Activated naive CD8-positive, alpha-beta T cell treated with anti-CD3 and anti-CD28 coated beads, Interleukin-2, amount 10 ng/mL, durations not matched to agents 7 days and 5 days (primary cell): ENCODE data around the gene NOVA1. TPM values are rescaled to one million over a fixed set of nuclear protein-coding genes. Genes with fewer than 3 reads are reported as not detected.
"Not testable (repeated sequence)": the region's sequence is repeated elsewhere in the genome, so short reads cannot be mapped to it uniquely, and the experiment has no call there.

Experiments used
- ATAC-seq: fragments of 150-1000 bp; cut with Tn5 transposase; one replicate; pipeline ENCODE4 v1.10.0; 2021; ENCODE audit warnings: low read depth, moderate library complexity
- POLR2A ChIA-PET: fragments of 350-600 bp; sonication (Branson Sonifier 250); formaldehyde crosslinking; loops from one replicate; lab custom pipeline; 2021; ENCODE audit warnings: antibody characterized with exemption; lab: Charles Lee
- DNase-seq: peaks from one replicate; pipeline ENCODE4 v3.0.0; 2021
- H3K27ac Mint-ChIP-seq: one replicate; pipeline ENCODE4 v1.8.0; 2022; ENCODE audit warnings: mild to moderate bottlenecking, mixed read lengths
- H3K27me3 Mint-ChIP-seq: one replicate; pipeline ENCODE4 v1.8.0; 2022; ENCODE audit warnings: mild to moderate bottlenecking, moderate library complexity, mixed read lengths
- H3K36me3 Mint-ChIP-seq: one replicate; pipeline ENCODE4 v1.8.0; 2021; ENCODE audit warnings: mild to moderate bottlenecking, mixed read lengths
- H3K4me1 Mint-ChIP-seq: one replicate; pipeline ENCODE4 v1.8.0; 2021; ENCODE audit warnings: mixed read lengths
- H3K4me3 Mint-ChIP-seq: one replicate; pipeline ENCODE4 v1.8.0; 2022; ENCODE audit warnings: mild to moderate bottlenecking, moderate library complexity, mixed read lengths
- H3K9me3 Mint-ChIP-seq: one replicate; pipeline ENCODE4 v1.8.0; 2021; ENCODE audit warnings: mixed read lengths
- total RNA-seq, 2 experiments: library from RNA; stranded (reverse); gene quantifications; one replicate each; pipeline ENCODE4 v1.2.3, GENCODE V29; 2021

Gene NOVA1, protein sequence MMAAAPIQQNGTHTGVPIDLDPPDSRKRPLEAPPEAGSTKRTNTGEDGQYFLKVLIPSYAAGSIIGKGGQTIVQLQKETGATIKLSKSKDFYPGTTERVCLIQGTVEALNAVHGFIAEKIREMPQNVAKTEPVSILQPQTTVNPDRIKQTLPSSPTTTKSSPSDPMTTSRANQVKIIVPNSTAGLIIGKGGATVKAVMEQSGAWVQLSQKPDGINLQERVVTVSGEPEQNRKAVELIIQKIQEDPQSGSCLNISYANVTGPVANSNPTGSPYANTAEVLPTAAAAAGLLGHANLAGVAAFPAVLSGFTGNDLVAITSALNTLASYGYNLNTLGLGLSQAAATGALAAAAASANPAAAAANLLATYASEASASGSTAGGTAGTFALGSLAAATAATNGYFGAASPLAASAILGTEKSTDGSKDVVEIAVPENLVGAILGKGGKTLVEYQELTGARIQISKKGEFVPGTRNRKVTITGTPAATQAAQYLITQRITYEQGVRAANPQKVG
- total RNA-seq: under 1 TPM; 0.39 to 0.40 TPM

GRCh38 chr14:26597589-26598080 lies at the start of gene NOVA1:
Gene NOVA1, minus strand, starts transcription at chr14:26598033. Its CDS starts 597 bp downstream, at chr14:26597436.
- no peaks in the 10 kb centered on the region for H3K9me3 Mint-ChIP-seq
- DNase-seq (peak; percentile 31), ATAC-seq (no peak)
- H3K36me3 Mint-ChIP-seq: no peaks in the 10 kb centered on the region
- no peaks in the 10 kb centered on the region for H3K4me1 Mint-ChIP-seq
- H3K27me3 Mint-ChIP-seq: peaks cover 31% of the 10 kb centered on the region
- H3K4me3 Mint-ChIP-seq: peak within 1 kb of the TSS; percentile 67
- H3K27ac Mint-ChIP-seq: peak within 1 kb of the TSS; percentile 25
- POLR2A ChIA-PET: interaction anchor here (0.7 kb wide), 1 partner anchor 35 kb away, joined by 5 read pairs; no protein-coding TSS in a partner anchor

DNA sequence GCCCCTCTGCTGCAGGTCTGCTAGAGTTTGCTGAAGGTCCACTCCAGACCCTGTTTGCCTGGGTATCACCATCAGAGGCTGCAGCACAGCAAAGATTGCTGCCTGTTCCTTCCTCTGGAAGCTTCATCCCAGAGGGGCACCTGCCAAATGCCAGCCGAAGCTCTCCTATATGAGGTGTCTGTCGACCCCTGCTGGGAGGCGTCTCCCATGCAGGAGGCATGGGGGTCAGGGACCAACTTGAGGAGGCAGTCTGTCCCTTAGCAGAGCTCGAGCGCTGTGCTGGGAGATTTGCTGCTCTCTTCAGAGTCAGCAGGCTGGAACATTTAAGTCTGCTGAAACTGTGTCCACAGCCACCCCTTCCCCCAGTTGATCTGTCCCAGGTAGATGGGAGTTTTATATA lies 47.2 kb upstream of the NOVA1 start:
- H3K4me3 Mint-ChIP-seq, ATAC-seq, H3K27me3 Mint-ChIP-seq, H3K4me1 Mint-ChIP-seq, H3K36me3 Mint-ChIP-seq, DNase-seq, H3K27ac Mint-ChIP-seq, POLR2A ChIA-PET: not testable (repeated sequence)
- H3K9me3 Mint-ChIP-seq: peaks cover 16% of the 10 kb centered on the region

DNA sequence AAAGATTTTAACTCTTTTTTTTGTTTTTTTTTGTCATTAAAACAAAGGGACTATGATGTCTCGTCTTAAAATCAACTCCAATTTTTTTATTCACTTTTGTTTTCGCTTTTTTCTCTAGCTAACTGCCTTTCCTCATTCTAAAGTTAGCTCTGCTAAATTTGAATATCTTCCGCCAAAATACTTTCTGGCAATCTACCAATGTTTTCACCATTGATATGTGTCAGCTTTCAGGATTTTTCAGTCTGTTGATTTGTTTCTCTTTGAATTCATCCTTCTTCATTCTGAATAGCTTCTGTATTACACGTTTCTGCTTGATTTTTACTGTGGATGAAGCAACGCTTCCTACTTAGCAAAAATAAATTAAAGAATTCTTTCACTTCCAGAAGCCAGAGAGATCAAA lies 38.7 kb upstream of the NOVA1 start:
- no peaks in the 10 kb centered on the region for H3K4me1 Mint-ChIP-seq
- no peaks in the 10 kb centered on the region for H3K36me3 Mint-ChIP-seq
- DNase-seq (no peak), ATAC-seq (no peak)
- H3K27me3 Mint-ChIP-seq: no peaks in the 10 kb centered on the region
- peaks cover 4% of the 10 kb centered on the region for H3K9me3 Mint-ChIP-seq
- H3K4me3 Mint-ChIP-seq: no peak overlapping the region
- POLR2A ChIA-PET: no interaction called here
- no peak overlapping the region for H3K27ac Mint-ChIP-seq

DNA sequence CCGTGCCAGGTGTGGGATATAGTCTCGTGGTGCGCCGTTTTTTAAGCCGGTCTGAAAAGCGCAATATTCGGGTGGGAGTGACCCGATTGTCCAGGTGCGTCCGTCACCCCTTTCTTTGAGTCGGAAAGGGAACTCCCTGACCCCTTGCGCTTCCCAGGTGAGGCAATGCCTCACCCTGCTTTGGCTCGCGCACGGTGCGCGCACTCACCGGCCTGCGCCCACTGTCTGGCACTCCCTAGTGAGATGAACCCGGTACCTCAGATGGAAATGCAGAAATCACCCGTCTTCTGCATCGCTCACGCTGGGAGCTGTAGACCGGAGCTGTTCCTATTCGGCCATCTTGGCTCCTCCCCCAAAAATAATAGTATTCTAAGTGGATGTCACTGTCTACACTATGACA lies 37.1 kb upstream of the NOVA1 start:
- H3K27me3 Mint-ChIP-seq, H3K27ac Mint-ChIP-seq, POLR2A ChIA-PET, H3K36me3 Mint-ChIP-seq, DNase-seq, H3K4me3 Mint-ChIP-seq, H3K4me1 Mint-ChIP-seq, ATAC-seq, H3K9me3 Mint-ChIP-seq: not testable (repeated sequence)

DNA sequence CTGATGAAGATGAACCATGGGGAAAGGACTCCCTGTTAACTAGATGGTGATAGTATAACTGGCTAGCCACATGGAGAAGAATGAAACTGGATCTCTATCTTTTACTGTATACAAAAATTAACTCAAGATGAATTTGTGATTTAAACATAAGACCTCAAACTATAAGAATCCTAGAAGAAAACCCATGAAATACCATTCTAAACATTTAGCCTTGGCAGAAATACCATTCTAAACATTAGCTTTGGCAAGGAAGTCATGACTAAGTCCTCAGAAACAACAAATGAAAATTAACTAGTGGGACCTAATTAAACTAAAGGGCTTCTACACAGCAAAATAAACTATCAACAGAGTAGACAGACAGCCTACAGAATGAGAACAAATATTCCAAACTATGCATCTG lies 28.4 kb upstream of the NOVA1 start:
- Mint-ChIP-seq H3K36me3 (no peaks in the 10 kb centered on the region), H3K9me3 (peaks cover 5% of the 10 kb centered on the region), H3K4me3 (no peak overlapping the region), H3K27me3 (no peaks in the 10 kb centered on the region), H3K27ac (no peak overlapping the region), H3K4me1 (no peaks in the 10 kb centered on the region)
- POLR2A ChIA-PET: no interaction called here
- DNase-seq: no peak
- no peak for ATAC-seq

GRCh38 chr14:26622611-26623010 lies 24.8 kb upstream of the NOVA1 start:
- no peaks in the 10 kb centered on the region for H3K4me1 Mint-ChIP-seq
- DNase-seq (no peak), ATAC-seq (no peak)
- peaks cover 6% of the 10 kb centered on the region for H3K9me3 Mint-ChIP-seq
- H3K4me3 Mint-ChIP-seq: no peak overlapping the region
- POLR2A ChIA-PET: no interaction called here
- no peak overlapping the region for H3K27ac Mint-ChIP-seq
- no peaks in the 10 kb centered on the region for H3K36me3 Mint-ChIP-seq
- H3K27me3 Mint-ChIP-seq: no peaks in the 10 kb centered on the region

DNA sequence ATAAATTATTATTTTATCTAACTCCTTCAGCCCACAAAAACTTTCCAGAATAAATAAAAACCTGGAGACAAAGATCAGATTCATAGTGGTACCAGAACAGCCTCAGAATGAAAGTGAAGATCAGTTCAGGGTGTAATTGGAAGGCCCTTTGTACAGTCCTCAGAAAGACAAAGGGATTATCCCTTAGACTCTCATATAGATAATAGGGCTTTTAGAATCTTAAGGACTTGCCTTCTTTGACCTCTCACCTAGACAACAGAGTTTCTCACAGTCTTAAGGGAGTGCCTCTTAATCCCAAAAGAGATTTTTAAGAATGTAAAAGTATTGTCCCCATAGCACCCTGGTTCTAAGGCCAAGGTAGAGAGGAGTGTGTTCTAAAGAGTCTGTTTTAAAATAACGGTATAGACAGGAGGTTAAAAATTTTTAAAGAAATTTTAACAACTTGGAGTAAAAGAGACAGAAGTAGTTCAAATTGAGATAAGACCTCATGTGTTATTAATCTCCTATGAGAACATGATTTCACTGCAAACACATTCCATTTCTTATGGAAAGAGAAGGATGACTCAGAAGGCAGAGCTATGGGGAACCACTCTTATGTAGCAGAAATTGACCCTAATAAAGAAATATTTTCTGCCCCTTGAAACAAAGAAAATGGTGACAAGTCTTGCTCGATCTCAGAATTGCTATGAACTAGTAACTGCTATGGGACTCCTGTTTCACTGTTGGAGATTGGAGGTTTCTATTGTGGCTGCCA lies 24.2 kb upstream of the NOVA1 start:
- no peak for ATAC-seq
- H3K4me1 Mint-ChIP-seq: no peaks in the 10 kb centered on the region
- H3K27me3 Mint-ChIP-seq: no peaks in the 10 kb centered on the region

GRCh38 chr14:26621364-26621763 lies 23.5 kb upstream of the NOVA1 start:
- no peak for ATAC-seq
- Mint-ChIP-seq H3K4me3 (no peak overlapping the region), H3K9me3 (peaks cover 5% of the 10 kb centered on the region), H3K36me3 (no peaks in the 10 kb centered on the region), H3K4me1 (no peaks in the 10 kb centered on the region), H3K27ac (no peak overlapping the region), H3K27me3 (no peaks in the 10 kb centered on the region)
- DNase-seq: no peak
- POLR2A ChIA-PET: no interaction called here

More for the DNA sequence above, 24.2 kb upstream of the NOVA1 start:
- POLR2A ChIA-PET: no interaction called here
- Mint-ChIP-seq H3K4me3 (no peak overlapping the region), H3K9me3 (peaks cover 6% of the 10 kb centered on the region), H3K27ac (no peak overlapping the region), H3K36me3 (no peaks in the 10 kb centered on the region)
- DNase-seq: no peak

- POLR2A ChIA-PET: no interaction called here
- no peak for DNase-seq
- Mint-ChIP-seq H3K4me3 (no peak overlapping the region), H3K27me3 (no peaks in the 10 kb centered on the region), H3K4me1 (no peaks in the 10 kb centered on the region), H3K27ac (no peak overlapping the region), H3K36me3 (no peaks in the 10 kb centered on the region), H3K9me3 (peaks cover 2% of the 10 kb centered on the region)
- no peak for ATAC-seq
Observed at GRCh38 chr14:26611259-26611658, 13.4 kb upstream of the NOVA1 start.

GRCh38 chr14:26606729-26607312 lies 9.0 kb upstream of the NOVA1 start:
- DNase-seq (no peak), ATAC-seq (no peak)
- Mint-ChIP-seq H3K27me3 (no peaks in the 10 kb centered on the region), H3K36me3 (no peaks in the 10 kb centered on the region), H3K9me3 (no peaks in the 10 kb centered on the region), H3K27ac (no peak overlapping the region), H3K4me1 (no peaks in the 10 kb centered on the region), H3K4me3 (no peak overlapping the region)
- POLR2A ChIA-PET: no interaction called here

DNA sequence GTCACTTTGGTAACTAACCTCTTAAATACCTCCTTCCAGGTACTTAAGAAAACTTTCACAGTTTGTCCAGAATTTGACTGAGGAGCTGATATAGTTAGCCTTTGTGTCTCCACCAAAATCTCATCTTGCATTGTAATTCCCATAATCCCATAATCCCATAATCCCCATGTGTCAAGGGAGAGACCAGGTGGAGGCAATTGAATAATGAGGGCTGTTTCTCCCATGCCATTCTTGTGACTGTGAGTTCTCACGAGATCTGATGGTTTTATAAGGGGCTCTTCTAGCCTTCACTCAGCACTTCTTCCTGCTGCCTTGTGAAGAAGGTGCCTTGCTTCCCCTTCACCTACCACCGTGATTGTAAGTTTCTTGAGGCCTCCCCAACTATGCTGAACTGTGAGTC lies 7.8 kb upstream of the NOVA1 start:
- H3K27me3 Mint-ChIP-seq: no peaks in the 10 kb centered on the region
- ATAC-seq (no peak), DNase-seq (no peak)
- H3K4me1 Mint-ChIP-seq: no peaks in the 10 kb centered on the region
- H3K9me3 Mint-ChIP-seq: no peaks in the 10 kb centered on the region
- no peaks in the 10 kb centered on the region for H3K36me3 Mint-ChIP-seq
- POLR2A ChIA-PET: no interaction called here
- no peak overlapping the region for H3K27ac Mint-ChIP-seq
- no peak overlapping the region for H3K4me3 Mint-ChIP-seq

- H3K27ac Mint-ChIP-seq: no peak overlapping the region
- POLR2A ChIA-PET: no interaction called here
- no peaks in the 10 kb centered on the region for H3K9me3 Mint-ChIP-seq
- no peaks in the 10 kb centered on the region for H3K4me1 Mint-ChIP-seq
- no peak overlapping the region for H3K4me3 Mint-ChIP-seq
- H3K27me3 Mint-ChIP-seq: peaks cover 13% of the 10 kb centered on the region
- DNase-seq (no peak), ATAC-seq (no peak)
- no peaks in the 10 kb centered on the region for H3K36me3 Mint-ChIP-seq
Observed at GRCh38 chr14:26602902-26603301, 5.1 kb upstream of the NOVA1 start.

- H3K9me3 Mint-ChIP-seq: no peaks in the 10 kb centered on the region
- H3K36me3 Mint-ChIP-seq: no peaks in the 10 kb centered on the region
- no peaks in the 10 kb centered on the region for H3K4me1 Mint-ChIP-seq
- POLR2A ChIA-PET: no interaction called here
- peaks cover 19% of the 10 kb centered on the region for H3K27me3 Mint-ChIP-seq
- DNase-seq: no peak
- no peak overlapping the region for H3K27ac Mint-ChIP-seq
- H3K4me3 Mint-ChIP-seq: no peak overlapping the region
- ATAC-seq: no peak
Observed at GRCh38 chr14:26601856-26602255, 4.0 kb upstream of the NOVA1 start.
